ENCODE measurements around the gene LRRC8D.
"Not testable (repeated sequence)": the region's sequence is repeated elsewhere in the genome, so short reads cannot be mapped to it uniquely, and the experiment has no call there.

Gene LRRC8D

GRCh38 chr1:89820422-89821321 lies at the start of gene LRRC8D:
LRRC8D (plus strand) TSS chr1:89821032; CDS start chr1:89933069, 112,037 bp downstream.
- peak; percentile 74 for DNase-seq

GRCh38 chr1:89771991-89772560 lies 48.8 kb upstream of the LRRC8D start:
- DNase-seq, result no peak

- not testable (repeated sequence) for DNase-seq
Measured at GRCh38 chr1:89776104-89776503, 44.7 kb upstream of the LRRC8D start.

- not testable (repeated sequence) for DNase-seq
Measured at GRCh38 chr1:89777271-89777670, 43.6 kb upstream of the LRRC8D start.

- DNase-seq, result no peak
Measured at GRCh38 chr1:89779151-89779940, 41.5 kb upstream of the LRRC8D start.

GRCh38 chr1:89780721-89781120 lies 40.1 kb upstream of the LRRC8D start:
- peak; percentile 48 for DNase-seq

- DNase-seq, result peak; percentile 55
Measured at GRCh38 chr1:89781494-89782126, 39.2 kb upstream of the LRRC8D start.

GRCh38 chr1:89786628-89787214 lies 34.1 kb upstream of the LRRC8D start:
- DNase-seq, result no peak

- no peak for DNase-seq
Measured at GRCh38 chr1:89790592-89790991, 30.2 kb upstream of the LRRC8D start.

GRCh38 chr1:89791064-89791726 lies 29.6 kb upstream of the LRRC8D start:
- no peak for DNase-seq

- DNase-seq, result no peak
Measured at GRCh38 chr1:89794406-89794805, 26.4 kb upstream of the LRRC8D start.

- not testable (repeated sequence) for DNase-seq
Measured at GRCh38 chr1:89795571-89795970, 25.3 kb upstream of the LRRC8D start.

GRCh38 chr1:89797876-89798275 lies 23.0 kb upstream of the LRRC8D start:
- not testable (repeated sequence) for DNase-seq

GRCh38 chr1:89799495-89799894 lies 21.3 kb upstream of the LRRC8D start:
- DNase-seq, result no peak

GRCh38 chr1:89800022-89800655 lies 20.7 kb upstream of the LRRC8D start:
- DNase-seq, result no peak

GRCh38 chr1:89800718-89801117 lies 20.1 kb upstream of the LRRC8D start:
- DNase-seq, result no peak

GRCh38 chr1:89802051-89802450 lies 18.8 kb upstream of the LRRC8D start:
- DNase-seq, result no peak

GRCh38 chr1:89802841-89803240 lies 18.0 kb upstream of the LRRC8D start:
- no peak for DNase-seq

- DNase-seq, result peak; percentile 85
Measured at GRCh38 chr1:89804642-89805237, 16.1 kb upstream of the LRRC8D start.

GRCh38 chr1:89806616-89807015 lies 14.2 kb upstream of the LRRC8D start:
- DNase-seq, result no peak

GRCh38 chr1:89807503-89807902 lies 13.3 kb upstream of the LRRC8D start:
- no peak for DNase-seq

Measured in CD4-positive, alpha-beta T cell treated with Interleukin-10 for 1 hour (primary cell).